Ureter (tissue), 1 donor: ENCODE data around the gene PANX2. TPM values are rescaled to one million over a fixed set of nuclear protein-coding genes. Genes with fewer than 3 reads are reported as not detected.

Experiments
- DNase-seq: peaks from one replicate; pipeline ENCODE4 v3.0.0-alpha.2; 2020; ENCODE audit warnings: low spot score
- total RNA-seq: library from RNA; stranded (reverse); gene quantifications from one replicate; pipeline ENCODE4 v1.2.4, GENCODE V29; 2023
- donor health status: DM: yes; HTN: yes; CAD: no.

Gene PANX2
- total RNA-seq, 1 donor from 2014 or later = 1.9 TPM

- no peak for DNase-seq
Measured at GRCh38 chr22:50229370-50229769, 58.8 kb downstream of the PANX2 start.

Other genes starting within 250 kb of the PANX2 start
- 75.0 TPM for gene PIM3, start 210.0 kb upstream of the PANX2 start, total RNA-seq
- gene IL17REL, start 158.0 kb upstream of the PANX2 start, total RNA-seq = not detected
- not detected for gene TTLL8, start 112.4 kb upstream of the PANX2 start, total RNA-seq
- gene MLC1, start 85.3 kb upstream of the PANX2 start, total RNA-seq = 0.34 TPM
- gene MOV10L1, start 80.7 kb upstream of the PANX2 start, total RNA-seq = 0.26 TPM
- gene TRABD, start 15.2 kb downstream of the PANX2 start, total RNA-seq = 64.5 TPM
- gene SELENOO, start 30.3 kb downstream of the PANX2 start, total RNA-seq = 24.7 TPM
- gene TUBGCP6, start 74.3 kb downstream of the PANX2 start, total RNA-seq = 57.2 TPM
- 52.4 TPM for gene HDAC10, start 80.5 kb downstream of the PANX2 start, total RNA-seq
- 14.1 TPM for gene MAPK12, start 91.0 kb downstream of the PANX2 start, total RNA-seq
- gene MAPK11, start 99.6 kb downstream of the PANX2 start, total RNA-seq = 15.4 TPM
- gene PLXNB2, start 136.9 kb downstream of the PANX2 start, total RNA-seq = 443 TPM
- 21.4 TPM for gene DENND6B, start 156.3 kb downstream of the PANX2 start, total RNA-seq
- gene PPP6R2, start 172.6 kb downstream of the PANX2 start, total RNA-seq = 63.5 TPM